BE2C (cell line): ENCODE data around the gene ATOH7.
A peak's percentile ranks its signal among the peaks of the same experiment; 100 is the strongest.
"Not testable (repeated sequence)": the region's sequence is repeated elsewhere in the genome, so short reads cannot be mapped to it uniquely, and the experiment has no call there.

ENCODE experiments used
- DNase-seq: peaks from one replicate; pipeline ENCODE4 v3.0.0-alpha.2; 2020
- H3K27me3 ChIP-seq: fragments of 250-450 bp; sonication (Bioruptor Pico); 2 replicates; pipeline ENCODE4 v1.5.1; 2020; ENCODE audit warnings: mild to moderate bottlenecking
- H3K36me3 ChIP-seq: fragments of 250-450 bp; sonication (Bioruptor Pico); 2 replicates; pipeline ENCODE4 v1.5.1; 2020; ENCODE audit warnings: mild to moderate bottlenecking
- H3K4me1 ChIP-seq: fragments of 250-450 bp; sonication (Bioruptor Pico); 2 replicates; pipeline ENCODE4 v1.5.1; 2020
- H3K4me3 ChIP-seq: 2 replicates; pipeline ENCODE4 v1.5.1; 2011; ENCODE audit warnings: low read depth, low read length
- H3K9me3 ChIP-seq: fragments of 250-450 bp; sonication (Bioruptor Pico); 2 replicates; pipeline ENCODE4 v1.5.1; 2020
- CTCF ChIP-seq: IDR thresholded peaks from 2 replicates; pipeline ENCODE4 v1.5.1; 2012; ENCODE audit warnings: mild to moderate bottlenecking, low read depth, low read length

Gene ATOH7

DNA sequence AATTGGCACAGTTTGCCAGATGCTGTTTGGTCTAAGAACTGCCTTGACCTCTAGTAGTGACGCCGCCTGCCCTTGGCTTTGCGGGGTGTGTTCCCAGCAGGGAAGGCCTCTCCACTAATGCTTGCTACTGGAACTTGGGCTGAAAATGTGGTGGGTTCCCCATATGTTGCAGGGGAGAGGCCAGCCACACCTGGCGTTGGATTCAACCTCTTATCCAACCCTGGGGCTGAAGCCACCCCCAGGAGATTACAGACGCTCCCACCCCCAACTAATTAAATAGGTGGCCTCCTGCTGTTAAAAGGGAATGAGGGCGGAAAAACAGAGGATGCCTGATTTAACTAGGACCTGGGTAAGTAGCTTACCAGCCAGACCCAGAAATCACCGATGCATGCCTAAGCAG, 19.2 kb upstream of the ATOH7 start:
- no peak for TF ChIP-seq CTCF
- Histone ChIP-seq H3K27me3 (no peaks in the 10 kb centered on the region), H3K4me3 (no peak overlapping the region; the same call in 1 of the 2 replicates), H3K36me3 (no peaks in the 10 kb centered on the region), H3K9me3 (no peaks in the 10 kb centered on the region), H3K4me1 (peaks cover 30% of the 10 kb centered on the region)
- peak; percentile 62 for DNase-seq

- Histone ChIP-seq H3K27me3 (no peaks in the 10 kb centered on the region), H3K4me3 (no peak overlapping the region), H3K36me3 (no peaks in the 10 kb centered on the region), H3K4me1 (peaks cover 30% of the 10 kb centered on the region), H3K9me3 (no peaks in the 10 kb centered on the region)
- no peak for DNase-seq
- TF ChIP-seq CTCF, result no peak
Observed at GRCh38 chr10:68249297-68249696, 17.4 kb upstream of the ATOH7 start.

- no peaks in the 10 kb centered on the region for H3K36me3 ChIP-seq
- H3K27me3 ChIP-seq, result no peaks in the 10 kb centered on the region
- no peaks in the 10 kb centered on the region for H3K9me3 ChIP-seq
- TF ChIP-seq CTCF, result no peak
- no peak for DNase-seq
- no peak overlapping the region for H3K4me3 ChIP-seq
- H3K4me1 ChIP-seq, result peaks cover 24% of the 10 kb centered on the region
Observed at GRCh38 chr10:68247931-68248330, 16.0 kb upstream of the ATOH7 start.

DNA sequence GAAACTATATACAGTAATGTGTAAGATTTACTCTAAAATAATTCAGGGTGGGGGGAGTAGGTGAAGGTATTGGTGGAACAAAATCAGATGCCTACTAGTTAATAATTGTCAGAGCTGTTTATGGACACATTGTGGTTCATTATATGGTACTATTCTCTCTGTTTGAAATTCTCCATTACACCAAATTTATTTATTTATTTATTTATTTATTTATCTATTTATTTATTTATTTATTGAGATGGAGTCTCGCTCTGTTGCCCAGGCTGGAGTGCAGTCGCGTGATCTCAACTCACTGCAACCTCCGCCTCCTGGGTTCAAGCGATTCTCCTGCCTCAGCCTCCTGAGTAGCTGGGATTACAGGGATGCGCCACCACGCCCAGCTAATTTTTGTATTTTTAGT, 14.5 kb upstream of the ATOH7 start:
- H3K27me3 ChIP-seq, DNase-seq, H3K9me3 ChIP-seq, H3K4me3 ChIP-seq, H3K36me3 ChIP-seq: not testable (repeated sequence)
- H3K4me1 ChIP-seq, result peaks cover 12% of the 10 kb centered on the region

- H3K27me3 ChIP-seq, result no peaks in the 10 kb centered on the region
- H3K9me3 ChIP-seq, result no peaks in the 10 kb centered on the region
- no peak for DNase-seq
- H3K4me3 ChIP-seq, result no peak overlapping the region
- no peaks in the 10 kb centered on the region for H3K4me1 ChIP-seq
- H3K36me3 ChIP-seq, result no peaks in the 10 kb centered on the region
- no peak for TF ChIP-seq CTCF
Observed at GRCh38 chr10:68242051-68242450, 10.1 kb upstream of the ATOH7 start.

- no peak for TF ChIP-seq CTCF
- Histone ChIP-seq H3K27me3 (no peaks in the 10 kb centered on the region), H3K4me1 (no peaks in the 10 kb centered on the region; the same call in 1 of the 2 replicates), H3K36me3 (no peaks in the 10 kb centered on the region), H3K4me3 (no peak overlapping the region), H3K9me3 (no peaks in the 10 kb centered on the region)
- DNase-seq, result no peak
Observed at GRCh38 chr10:68239596-68240150, 7.8 kb upstream of the ATOH7 start.

DNA sequence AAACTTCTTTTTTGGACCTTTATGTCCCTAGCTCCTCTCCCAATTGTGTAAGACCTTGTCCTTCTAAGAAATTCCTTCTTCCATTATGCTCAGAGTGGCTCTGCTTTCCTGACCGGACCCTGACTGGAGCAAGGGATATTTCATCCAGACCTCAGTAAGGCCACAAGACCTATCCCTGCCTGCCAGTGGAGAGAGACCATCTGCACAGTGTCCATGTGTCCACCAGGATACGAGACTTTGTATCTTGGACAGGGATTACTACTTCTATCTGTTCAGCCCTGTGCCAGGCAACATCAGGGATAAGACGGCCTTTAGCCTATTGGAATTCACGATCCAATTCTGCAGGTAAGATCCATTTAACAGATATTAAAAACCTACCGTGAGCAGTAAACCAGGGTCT, 7.2 kb upstream of the ATOH7 start:
- Histone ChIP-seq H3K27me3 (no peaks in the 10 kb centered on the region), H3K4me3 (no peak overlapping the region), H3K36me3 (no peaks in the 10 kb centered on the region), H3K4me1 (no peaks in the 10 kb centered on the region; the same call in 1 of the 2 replicates), H3K9me3 (no peaks in the 10 kb centered on the region)
- DNase-seq, result no peak
- no peak for TF ChIP-seq CTCF
